HG03108 (cell line): ENCODE data around the gene FBXW10B.
"Not testable (repeated sequence)": the region's sequence is repeated elsewhere in the genome, so short reads cannot be mapped to it uniquely, and the experiment has no call there.

Experiments used
- ATAC-seq: cut with Tn5 transposase; IDR thresholded peaks from one replicate; pipeline ENCODE4 v1.9.1; 2021; ENCODE audit warnings: moderate library complexity; ENCODE audit not compliant: unreplicated experiment

The FBXW10B gene

GRCh38 chr17:15619331-15620058 lies at the start of gene FBXW10B:
FBXW10B (minus strand) TSS chr17:15619704; CDS start chr17:15619512, 192 bp downstream.
- ATAC-seq: not testable (repeated sequence)

DNA sequence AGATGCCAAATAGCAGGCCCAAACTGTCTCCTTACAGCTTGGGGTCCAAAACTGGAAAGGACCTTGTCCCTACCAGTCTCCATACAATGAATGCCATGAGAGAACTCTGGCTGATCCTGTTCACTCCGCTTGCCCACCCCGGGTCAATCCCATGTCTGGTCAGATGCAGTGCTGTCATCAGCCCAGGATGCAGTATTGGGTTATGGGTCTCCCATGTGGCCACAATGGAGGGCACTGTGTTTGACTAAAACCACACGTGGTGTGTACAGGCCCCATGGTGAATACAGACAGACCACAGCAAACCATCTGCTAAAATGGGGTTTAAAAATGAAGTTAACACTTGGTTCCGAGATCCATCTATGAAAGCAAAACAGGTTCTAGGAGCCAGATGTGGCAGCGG lies 44.2 kb upstream of the FBXW10B start:
- no peak for ATAC-seq

GRCh38 chr17:15663176-15663575 lies 43.7 kb upstream of the FBXW10B start:
- no peak for ATAC-seq

DNA sequence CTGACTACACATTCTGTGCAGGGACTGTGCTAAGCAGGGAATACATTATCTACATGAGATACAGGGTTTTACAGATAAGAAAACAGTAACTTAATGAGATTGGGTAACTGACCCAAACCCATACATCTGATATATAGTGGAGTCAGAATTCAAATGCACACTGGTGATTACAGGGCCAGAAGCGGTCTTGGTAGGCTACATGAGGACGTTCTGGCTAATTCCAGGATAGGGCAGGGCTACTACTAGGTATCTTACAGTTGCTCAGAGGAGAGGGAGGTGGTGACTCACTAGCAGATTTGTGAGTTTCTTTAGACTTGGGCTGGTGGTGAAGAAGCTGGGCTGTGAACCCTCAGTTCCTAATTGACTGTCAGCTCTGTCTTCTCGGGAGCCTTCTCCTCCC lies 43.2 kb upstream of the FBXW10B start:
- ATAC-seq: no peak

DNA sequence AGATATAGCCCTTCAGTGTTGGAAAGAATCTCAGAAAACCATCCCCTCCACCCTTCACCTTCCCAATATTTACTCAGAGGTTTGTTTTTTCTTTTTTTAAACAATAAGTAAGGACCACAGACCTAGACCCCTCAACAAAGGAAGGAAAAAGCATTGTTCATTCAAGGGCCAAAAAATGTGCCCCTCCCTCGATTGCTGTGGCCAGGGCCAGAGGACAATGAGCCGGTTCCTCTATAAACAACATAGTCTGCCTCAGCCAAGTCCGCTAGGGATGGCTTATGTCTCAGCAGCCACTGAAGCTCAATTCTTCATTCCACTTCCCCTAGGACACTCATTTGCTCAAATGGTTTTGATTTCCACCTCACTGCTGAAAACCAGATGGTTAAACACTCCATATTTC lies 40.6 kb upstream of the FBXW10B start:
- ATAC-seq: no peak

GRCh38 chr17:15659663-15660062 lies 40.2 kb upstream of the FBXW10B start:
- no peak for ATAC-seq

- ATAC-seq: no peak
Measured at GRCh38 chr17:15659236-15659635, 39.7 kb upstream of the FBXW10B start.

GRCh38 chr17:15658296-15658695 lies 38.8 kb upstream of the FBXW10B start:
- no peak for ATAC-seq

GRCh38 chr17:15657868-15658267 lies 38.4 kb upstream of the FBXW10B start:
- no peak for ATAC-seq

GRCh38 chr17:15654886-15655561 lies 35.5 kb upstream of the FBXW10B start:
- no peak for ATAC-seq

DNA sequence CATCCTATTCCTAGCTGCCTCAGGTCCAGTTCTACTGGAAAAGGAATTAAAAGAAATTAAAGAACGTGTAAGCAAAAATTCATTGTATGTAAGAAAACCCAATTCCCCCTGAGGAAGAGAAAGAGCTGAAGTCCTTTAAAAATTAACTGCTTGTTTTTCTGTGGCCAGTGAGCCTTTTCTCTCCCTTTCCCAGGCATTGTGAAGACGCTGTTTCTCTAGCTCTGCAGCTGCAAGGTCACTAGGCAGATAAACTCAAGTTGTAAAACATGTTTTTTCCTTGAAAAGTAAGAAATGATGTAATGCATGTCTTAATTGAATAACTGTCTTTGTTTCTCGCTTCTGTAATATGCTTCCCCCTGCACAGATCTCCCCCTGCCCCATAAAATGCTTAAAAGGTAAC lies 34.9 kb upstream of the FBXW10B start:
- ATAC-seq: not testable (repeated sequence)

DNA sequence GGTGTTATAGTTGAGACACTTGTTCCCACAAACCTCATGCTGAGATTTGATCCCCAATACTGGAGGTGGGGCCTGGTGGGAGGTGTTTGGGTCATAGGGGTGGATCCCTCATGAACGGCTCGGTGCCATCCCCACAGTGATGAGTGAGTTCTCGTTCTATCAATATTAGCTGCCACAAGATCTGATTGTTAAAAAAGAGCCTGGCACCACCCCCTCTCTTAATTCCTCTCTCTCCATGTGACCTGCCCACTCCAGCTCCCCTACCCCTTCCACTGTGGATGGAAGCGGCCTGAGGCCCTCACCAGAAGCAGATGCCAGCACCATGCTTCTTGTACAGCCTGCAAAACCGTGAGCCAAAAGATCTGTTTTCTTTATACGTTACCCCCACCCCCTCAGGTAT lies 33.5 kb upstream of the FBXW10B start:
- no peak for ATAC-seq

DNA sequence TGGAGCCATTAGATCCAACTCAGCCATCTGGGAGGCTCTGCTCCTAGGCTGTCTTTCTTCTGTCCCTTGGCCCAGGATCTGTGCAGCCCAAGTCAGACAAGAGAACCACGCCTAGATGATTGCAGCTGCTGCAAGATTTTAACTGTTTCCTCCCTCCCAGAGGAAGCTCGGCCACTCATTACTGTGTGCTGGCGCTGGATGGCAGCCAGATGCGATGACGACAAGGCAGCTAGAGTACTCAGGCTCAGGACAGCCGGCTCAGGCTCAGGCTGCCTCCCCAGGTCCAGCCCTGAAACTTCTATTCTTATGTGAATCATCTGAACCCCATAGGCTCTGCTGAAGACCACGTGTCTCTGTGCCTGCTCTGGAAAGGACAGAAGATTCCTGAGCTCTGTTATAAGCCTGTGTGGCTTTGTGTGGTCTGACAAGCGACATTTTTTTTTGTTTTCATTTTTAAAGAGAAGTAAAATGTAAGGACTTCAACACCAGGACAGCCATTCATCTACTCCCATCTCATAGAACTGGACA lies 32.1 kb upstream of the FBXW10B start:
- peak; percentile 92 for ATAC-seq

DNA sequence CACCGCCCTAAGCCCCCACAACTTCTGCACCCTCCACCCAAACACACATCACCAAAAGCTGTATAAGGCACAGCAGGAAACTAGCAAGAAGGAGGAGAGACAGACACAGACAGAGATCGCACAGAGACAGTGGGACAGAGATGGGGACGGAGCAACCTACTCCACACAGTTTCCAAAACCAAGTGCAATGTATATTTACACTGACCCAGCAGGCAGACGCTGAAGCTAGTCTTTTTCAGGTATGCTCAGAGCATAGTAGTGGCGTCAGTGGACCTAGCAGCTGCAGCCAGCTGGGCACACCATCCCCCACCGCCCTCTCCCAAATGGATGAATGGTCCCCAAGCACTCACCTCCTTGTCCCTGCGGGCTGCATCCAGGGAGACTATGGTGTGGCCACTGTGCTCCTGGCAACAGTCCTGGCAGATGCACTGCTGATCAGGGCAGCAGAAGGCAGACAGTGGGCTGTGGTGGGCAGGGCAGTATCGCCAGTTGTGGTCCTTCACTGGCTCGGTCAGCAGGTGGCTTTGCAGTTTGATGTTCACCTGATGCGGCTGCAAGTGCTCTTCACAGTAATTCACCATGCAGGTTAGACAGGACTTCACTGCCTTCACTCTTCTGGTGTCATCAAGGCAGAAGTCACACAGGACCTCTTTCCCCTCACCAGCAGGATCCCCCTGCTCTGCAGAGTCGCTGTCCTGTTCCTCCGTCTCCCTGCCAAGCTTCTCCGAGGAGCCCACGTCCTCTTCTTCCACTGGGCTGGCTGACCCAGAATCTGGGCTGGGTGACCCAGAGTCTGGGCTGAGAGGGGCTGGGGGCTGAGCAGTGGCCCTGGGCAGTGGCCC lies 31.5 kb upstream of the FBXW10B start:
- no peak for ATAC-seq

DNA sequence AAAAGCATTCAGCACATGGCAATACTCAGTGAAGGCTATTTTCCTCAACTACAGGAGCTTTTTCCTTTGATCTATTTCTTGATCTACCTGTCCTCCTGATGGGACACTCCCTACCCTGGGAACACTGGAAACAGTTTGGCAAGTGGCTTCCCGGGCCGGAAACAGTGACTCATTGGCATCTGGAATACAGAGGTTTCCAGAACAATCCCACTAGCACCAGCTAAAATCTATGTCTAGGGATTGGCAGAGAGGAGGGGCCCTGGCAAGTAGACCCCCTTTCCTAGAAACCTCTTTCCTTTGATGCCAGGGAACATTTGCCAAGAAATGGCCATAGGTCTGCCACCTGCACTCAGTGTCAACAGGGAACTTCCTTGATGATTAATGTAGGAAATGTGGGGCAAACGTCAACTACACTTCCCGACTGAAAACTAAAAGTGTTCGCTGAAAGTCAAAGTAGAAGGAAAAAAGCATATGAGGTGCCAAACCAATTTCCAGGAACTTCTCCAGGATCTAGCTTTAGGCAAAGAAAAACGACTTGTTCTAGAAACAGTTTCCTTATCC lies 30.4 kb upstream of the FBXW10B start:
- no peak for ATAC-seq

DNA sequence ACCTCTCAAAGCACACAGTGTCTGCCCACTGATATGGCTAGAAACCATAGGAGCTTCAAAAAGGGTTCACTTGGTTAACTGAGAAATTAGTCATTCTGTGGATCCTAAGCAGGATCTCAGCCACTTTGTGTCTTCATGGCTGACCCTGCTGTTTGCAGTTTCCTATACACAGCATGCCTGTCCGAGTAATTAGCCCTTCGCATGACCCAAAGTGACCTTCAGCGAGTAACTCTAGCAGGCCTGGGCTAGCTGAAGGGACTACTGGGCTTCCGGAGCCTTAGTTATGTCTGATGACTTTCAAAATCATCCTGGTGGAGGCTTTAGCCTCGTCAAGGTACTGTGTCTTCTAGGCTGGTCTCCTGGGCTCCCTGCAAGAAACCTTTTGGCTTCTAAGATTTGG lies 28.9 kb upstream of the FBXW10B start:
- ATAC-seq: no peak

GRCh38 chr17:15645942-15646312 lies 26.4 kb upstream of the FBXW10B start:
- ATAC-seq: not testable (repeated sequence)

GRCh38 chr17:15645099-15645941 lies 25.8 kb upstream of the FBXW10B start:
- ATAC-seq: not testable (repeated sequence)

GRCh38 chr17:15642505-15643251 lies 23.2 kb upstream of the FBXW10B start:
- not testable (repeated sequence) for ATAC-seq
